Measurements from ENCODE around the gene SLC37A1. TPM values are rescaled to one million over a fixed set of nuclear protein-coding genes. Genes with fewer than 3 reads are reported as not detected.
"Not testable (repeated sequence)": the region's sequence is repeated elsewhere in the genome, so short reads cannot be mapped to it uniquely, and the experiment has no call there.

SLC37A1 gene
- 10 to 100 TPM; 12.7 to 13.3 TPM for total RNA-seq

DNA sequence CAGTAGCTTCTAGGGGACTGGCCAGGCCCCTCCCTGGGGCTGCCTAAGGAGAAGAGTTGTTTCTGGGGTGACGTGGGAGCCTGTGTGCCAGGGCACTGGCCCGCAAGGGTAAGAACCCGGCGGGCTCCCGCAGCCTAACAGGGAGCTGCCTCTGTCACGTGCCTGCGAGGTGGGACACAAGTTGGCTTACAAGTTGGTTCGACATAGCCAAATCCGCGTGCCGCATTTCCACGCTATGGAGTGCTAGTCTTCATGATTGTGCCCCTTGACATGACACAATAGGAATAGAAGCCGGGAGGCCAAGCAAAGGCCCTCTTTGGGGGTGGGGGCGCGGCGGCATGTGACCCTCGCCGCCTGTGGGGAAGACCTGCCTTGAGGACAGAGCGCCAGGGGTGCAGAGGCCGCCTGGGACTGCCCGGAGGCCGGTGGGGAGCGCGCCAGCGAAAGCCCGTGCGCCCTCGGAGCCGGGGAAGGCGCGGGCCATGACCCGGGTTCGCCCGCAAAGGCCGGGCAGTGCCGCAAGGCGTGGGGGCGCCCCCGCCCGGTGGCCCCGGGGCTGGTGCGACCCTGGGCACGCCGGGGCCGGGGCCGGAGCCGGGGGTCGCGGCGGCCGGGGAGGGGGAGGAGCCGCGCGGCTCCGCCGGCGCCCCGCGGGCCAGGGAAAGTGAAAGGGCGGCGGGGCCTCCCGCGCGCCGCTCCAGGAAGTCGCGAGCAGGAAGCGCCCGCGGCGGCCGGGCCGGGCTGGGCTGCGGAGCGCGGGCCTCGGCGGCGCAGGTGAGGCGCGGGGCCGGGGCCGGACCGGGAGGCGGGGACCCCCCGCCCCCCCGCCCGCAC is at the start of gene SLC37A1:
Gene SLC37A1 (plus strand): TSS at position 702 of the 834 bp plus-strand sequence. CDS start 4,603 bp downstream, outside the sequence.
- CTCF ChIA-PET: no interaction called here
- no peaks in the 10 kb centered on the region for H3K9me3 Mint-ChIP-seq

DNA sequence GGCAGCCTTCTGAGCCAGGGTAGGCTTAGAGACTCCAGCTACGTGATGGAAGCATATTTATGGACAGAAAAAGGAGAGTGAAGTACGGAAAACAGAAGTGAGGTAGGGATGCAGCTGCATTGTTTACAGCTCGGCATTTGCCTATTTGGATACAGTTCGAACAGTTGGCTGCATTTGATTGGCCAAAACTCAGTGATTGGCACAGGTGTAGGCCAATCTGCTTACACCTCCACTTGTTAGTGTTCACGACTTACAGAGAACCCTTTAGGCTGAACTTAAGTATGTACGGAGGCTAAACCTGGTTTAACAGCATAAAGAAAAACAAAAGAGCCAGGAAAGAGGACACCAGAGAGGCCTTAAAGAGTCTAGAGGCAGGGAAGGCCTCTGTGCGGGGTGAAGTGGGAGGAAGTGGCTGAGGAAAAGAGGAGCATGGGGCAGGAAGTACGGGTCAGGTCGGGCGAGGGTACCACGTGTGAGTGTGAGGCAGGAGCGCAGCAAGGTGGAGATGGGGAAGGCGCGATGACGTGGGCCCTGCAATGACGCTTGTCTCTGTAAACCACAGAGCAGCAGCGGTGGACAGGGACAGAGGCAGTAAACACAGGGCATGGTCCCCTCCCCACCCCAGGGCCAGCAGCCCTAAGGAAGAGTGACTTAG is 49.7 kb upstream of the SLC37A1 start:
- Mint-ChIP-seq H3K4me1 (peaks cover 56% of the 10 kb centered on the region), H3K36me3 (ENCODE audit: low read depth) (no peaks in the 10 kb centered on the region), H3K27me3 (no peaks in the 10 kb centered on the region), H3K9me3 (no peaks in the 10 kb centered on the region), H3K4me3 (no peak overlapping the region), H3K27ac (peak overlapping the region; percentile 82)
- POLR2A ChIA-PET: no interaction called here
- peak; percentile 79 for DNase-seq
- CTCF ChIA-PET: no interaction called here

More for the DNA sequence above, at the start of gene SLC37A1:
- peak; percentile 51 for DNase-seq
- Mint-ChIP-seq H3K27me3 (peaks cover 29% of the 10 kb centered on the region), H3K27ac (peak within 1 kb of the TSS; percentile 13), H3K4me3 (peak within 1 kb of the TSS; percentile 74), H3K36me3 (ENCODE audit: low read depth) (peaks cover 3% of the 10 kb centered on the region), H3K4me1 (peaks cover 13% of the 10 kb centered on the region)
- POLR2A ChIA-PET: interaction anchor here (0.6 to 2.8 kb wide), 4 partner anchors 12 to 107 kb away, joined by 3 to 27 read pairs (median 4); no protein-coding TSS in a partner anchor

DNA sequence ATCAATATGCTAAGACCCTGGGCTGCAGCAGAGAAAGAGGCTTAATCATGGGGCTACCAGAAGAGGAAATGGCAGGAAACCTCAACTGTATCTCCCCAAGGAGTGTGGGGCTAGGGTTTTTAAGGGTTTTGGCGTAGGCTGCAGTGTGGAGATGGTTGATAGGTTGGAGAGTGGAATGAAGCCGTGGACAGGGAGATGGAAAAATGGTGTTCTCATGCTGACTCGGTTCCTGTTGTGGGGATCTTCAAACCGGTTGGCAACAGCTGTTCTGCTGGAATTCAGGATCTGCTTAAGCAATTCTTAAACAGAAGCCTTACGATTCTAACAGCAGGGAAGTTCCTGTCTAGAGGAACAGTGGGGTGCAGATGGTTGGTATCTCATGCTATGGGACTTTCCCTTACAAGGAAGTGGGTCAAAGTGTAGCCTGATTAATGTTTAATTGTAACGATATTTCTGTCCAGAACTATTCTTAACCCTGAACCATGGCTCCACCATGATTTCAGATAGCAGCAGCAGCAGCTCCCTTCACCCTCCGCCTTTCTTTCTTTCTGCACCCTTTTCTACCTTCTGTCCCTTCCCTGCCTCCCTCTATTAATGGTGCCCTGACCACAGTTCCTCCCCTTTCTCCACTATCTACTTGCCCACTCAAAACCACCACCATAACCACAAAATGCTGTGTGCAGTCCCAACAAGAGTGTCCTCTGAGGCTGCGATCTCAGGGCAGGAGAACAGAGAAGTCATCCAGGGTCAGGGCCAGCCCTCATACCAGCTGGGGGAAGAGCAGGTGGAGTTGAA is 48.4 kb upstream of the SLC37A1 start:
- H3K36me3 Mint-ChIP-seq (ENCODE audit: low read depth): no peaks in the 10 kb centered on the region
- H3K4me3 Mint-ChIP-seq: no peak overlapping the region
- H3K27ac Mint-ChIP-seq: peak overlapping the region; percentile 18
- ChIA-PET CTCF (no interaction called here), POLR2A (no interaction called here)
- H3K9me3 Mint-ChIP-seq: no peaks in the 10 kb centered on the region
- DNase-seq: no peak
- no peaks in the 10 kb centered on the region for H3K27me3 Mint-ChIP-seq
- peaks cover 56% of the 10 kb centered on the region for H3K4me1 Mint-ChIP-seq

DNA sequence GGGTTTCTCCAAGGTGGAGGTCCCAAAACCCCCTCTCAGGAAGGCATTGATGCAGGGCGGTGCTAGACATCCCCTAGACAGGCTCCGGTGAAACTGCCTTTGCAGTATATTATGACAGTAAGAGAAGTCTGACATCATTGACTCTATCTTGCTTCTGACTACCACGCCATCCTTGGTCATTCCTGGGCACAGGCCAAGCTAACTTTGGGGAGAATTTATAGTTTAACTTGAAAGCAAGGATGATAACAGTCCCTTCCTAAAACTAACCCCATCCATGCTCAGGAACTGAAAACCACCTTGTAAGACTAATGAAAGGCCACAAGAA is 47.9 kb upstream of the SLC37A1 start:
- Mint-ChIP-seq H3K4me1 (peaks cover 54% of the 10 kb centered on the region), H3K27ac (no peak overlapping the region), H3K9me3 (no peaks in the 10 kb centered on the region), H3K27me3 (no peaks in the 10 kb centered on the region), H3K4me3 (no peak overlapping the region), H3K36me3 (ENCODE audit: low read depth) (no peaks in the 10 kb centered on the region)
- ChIA-PET CTCF (no interaction called here), POLR2A (no interaction called here)
- DNase-seq: no peak

DNA sequence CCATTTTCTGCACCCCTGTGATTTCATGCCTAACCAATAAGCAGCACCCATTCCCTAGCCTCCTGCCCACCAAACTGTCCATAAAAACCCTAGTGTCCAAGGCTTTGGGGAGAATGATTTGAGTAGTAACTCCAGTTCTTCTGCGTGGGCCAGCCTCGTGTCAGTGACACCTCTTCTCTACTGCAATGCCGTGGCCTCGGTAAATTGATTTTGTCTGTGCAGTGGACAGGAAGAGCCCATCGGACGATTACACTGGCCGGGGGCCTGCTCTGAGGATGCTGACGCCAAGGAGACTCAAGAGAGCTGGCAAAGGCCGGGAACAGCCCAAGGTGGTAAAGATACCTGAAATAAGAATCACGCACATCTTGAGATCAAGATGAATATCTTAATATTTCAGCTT is 47.0 kb upstream of the SLC37A1 start:
- DNase-seq: no peak
- H3K27ac Mint-ChIP-seq: no peak overlapping the region
- H3K4me3 Mint-ChIP-seq: no peak overlapping the region
- CTCF ChIA-PET: interaction anchor here (0.8 to 2.3 kb wide), 8 partner anchors 10 to 157 kb away, joined by 3 to 7 read pairs (median 4); partner anchors contain the start of gene RSPH1
- no peaks in the 10 kb centered on the region for H3K36me3 Mint-ChIP-seq (ENCODE audit: low read depth)
- no peaks in the 10 kb centered on the region for H3K27me3 Mint-ChIP-seq
- peaks cover 44% of the 10 kb centered on the region for H3K4me1 Mint-ChIP-seq
- POLR2A ChIA-PET: interaction anchor here (1.5 kb wide), 1 partner anchor 61 kb away, joined by 3 read pairs; no protein-coding TSS in a partner anchor
- no peaks in the 10 kb centered on the region for H3K9me3 Mint-ChIP-seq

DNA sequence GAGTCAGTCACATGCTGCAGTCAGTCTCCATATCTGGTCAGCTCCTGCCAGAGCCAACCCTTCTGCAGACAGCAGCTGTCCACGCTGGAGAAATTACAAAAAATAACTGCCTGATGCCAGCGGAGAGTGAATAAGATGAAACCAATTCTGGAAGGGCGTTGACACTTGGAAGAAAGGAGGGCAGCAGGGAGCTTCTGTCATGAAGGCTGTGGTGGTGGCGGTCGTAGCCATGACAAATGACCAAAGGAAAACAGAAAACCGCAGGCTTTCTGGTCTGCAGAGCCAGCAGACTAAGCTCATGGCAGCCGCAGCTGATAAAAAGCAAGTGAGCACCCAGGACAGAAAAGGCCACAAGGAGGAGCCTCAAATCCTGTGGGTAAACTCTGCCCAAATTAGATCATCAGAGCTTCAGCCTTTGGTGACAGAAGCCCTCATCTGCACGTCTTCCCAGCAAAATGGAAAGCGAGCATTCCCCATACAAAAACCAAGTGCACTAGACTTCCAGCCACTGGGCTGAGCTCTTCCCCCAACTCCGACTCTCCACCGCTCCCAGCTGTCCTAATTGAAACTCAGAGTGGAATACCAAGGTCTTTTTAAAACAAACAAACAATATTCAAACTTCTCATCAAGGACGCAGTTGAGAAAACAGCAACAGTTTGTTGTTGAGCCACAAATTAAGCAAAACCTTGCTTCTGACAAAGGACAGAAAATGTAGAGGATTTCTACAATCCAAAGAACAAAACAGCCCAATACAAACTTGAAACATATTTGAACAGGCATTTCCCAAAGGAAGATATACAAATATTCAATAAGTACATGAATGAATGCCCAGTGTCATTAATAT is 46.3 kb upstream of the SLC37A1 start:
- H3K9me3 Mint-ChIP-seq: no peaks in the 10 kb centered on the region
- DNase-seq: peak; percentile 28
- H3K4me1 Mint-ChIP-seq: peaks cover 39% of the 10 kb centered on the region
- ChIA-PET POLR2A (interaction anchor here (1.5 kb wide), 1 partner anchor 60 kb away, joined by 3 read pairs; no protein-coding TSS in a partner anchor), CTCF (interaction anchor here (0.8 to 2.3 kb wide), 9 partner anchors 11 to 158 kb away, joined by 3 to 7 read pairs (median 3); partner anchors contain the start of gene RSPH1)
- no peak overlapping the region for H3K4me3 Mint-ChIP-seq
- no peaks in the 10 kb centered on the region for H3K27me3 Mint-ChIP-seq
- H3K27ac Mint-ChIP-seq: no peak overlapping the region
- H3K36me3 Mint-ChIP-seq (ENCODE audit: low read depth): no peaks in the 10 kb centered on the region

DNA sequence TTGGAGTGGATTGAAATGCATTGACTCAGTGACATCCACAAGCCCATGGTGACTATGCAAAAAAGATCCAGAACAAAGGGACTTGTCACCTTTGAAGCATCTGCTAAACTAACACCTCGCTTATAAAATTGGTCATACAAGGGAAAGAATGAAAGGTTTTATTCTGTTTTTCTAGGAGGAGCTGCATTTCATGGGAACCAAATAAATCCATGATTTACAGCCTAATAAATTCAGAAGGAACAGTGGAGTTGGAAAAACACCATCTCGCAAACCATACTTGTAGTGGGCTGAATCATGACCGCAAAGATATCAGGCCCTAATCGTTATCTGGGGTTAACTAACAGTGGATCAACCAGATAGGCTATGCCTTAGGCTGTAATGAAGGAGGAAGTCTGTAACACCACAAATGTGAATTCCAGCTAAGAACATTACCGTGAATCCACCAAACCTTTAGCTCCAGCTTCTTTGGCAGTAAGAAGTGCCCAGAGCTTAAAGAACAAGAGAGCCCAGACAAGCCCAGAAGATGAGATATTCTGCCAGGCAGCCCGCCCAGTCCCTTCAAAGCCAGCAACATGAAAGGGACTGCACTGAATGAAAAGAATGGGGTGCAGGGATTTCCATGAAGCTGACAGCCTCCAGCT is 45.0 kb upstream of the SLC37A1 start:
- H3K4me1 Mint-ChIP-seq: peaks cover 30% of the 10 kb centered on the region
- POLR2A ChIA-PET: no interaction called here
- no peak for DNase-seq
- H3K36me3 Mint-ChIP-seq (ENCODE audit: low read depth): no peaks in the 10 kb centered on the region
- no peaks in the 10 kb centered on the region for H3K27me3 Mint-ChIP-seq
- no peak overlapping the region for H3K4me3 Mint-ChIP-seq
- CTCF ChIA-PET: interaction anchor here (1.5 to 2.3 kb wide), 3 partner anchors 60 to 159 kb away, joined by 3 to 7 read pairs (median 5); no protein-coding TSS in a partner anchor
- H3K9me3 Mint-ChIP-seq: no peaks in the 10 kb centered on the region
- no peak overlapping the region for H3K27ac Mint-ChIP-seq

DNA sequence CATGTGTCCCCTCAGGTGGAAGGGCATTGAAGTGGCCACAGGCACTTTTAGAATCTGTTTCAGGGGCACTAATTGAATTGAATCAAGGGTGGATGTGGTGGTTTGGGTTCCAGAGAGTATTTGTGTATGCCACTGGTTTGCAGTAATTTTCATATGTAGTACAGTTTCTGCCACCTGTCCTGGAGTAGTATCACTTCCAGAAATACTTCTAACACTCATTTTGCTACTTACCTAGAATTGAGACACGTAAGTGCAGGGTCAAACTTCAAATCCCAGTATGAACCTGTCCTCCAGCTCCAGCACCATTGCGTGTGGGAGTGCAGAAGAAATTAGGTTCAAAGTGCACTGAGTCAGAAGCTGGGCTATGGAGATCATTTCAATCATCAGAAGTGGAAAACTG is 44.4 kb upstream of the SLC37A1 start:
- POLR2A ChIA-PET: no interaction called here

DNA sequence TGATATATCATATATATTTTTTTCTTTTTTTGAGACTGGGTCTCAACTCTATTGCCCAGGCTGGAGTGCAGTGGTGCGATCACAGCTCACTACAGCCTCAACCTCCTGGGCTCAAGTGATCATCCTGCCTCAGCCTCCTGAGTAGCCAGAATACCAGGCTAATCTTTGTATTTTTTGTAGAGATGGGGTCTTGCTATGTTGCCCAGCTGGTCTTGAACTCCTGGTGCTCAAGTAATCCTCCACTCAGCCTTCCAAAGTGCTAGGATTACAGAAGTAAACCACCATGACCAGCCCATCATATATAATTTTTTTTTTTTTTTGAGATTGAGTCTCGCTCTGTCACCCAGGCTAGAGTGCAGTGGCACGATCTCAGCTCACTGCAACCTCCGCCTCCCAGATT is 43.9 kb upstream of the SLC37A1 start:
- POLR2A ChIA-PET; H3K27me3 Mint-ChIP-seq; H3K36me3 Mint-ChIP-seq (ENCODE audit: low read depth); H3K4me3 Mint-ChIP-seq; H3K9me3 Mint-ChIP-seq; CTCF ChIA-PET; H3K27ac Mint-ChIP-seq; DNase-seq: not testable (repeated sequence)
- H3K4me1 Mint-ChIP-seq: peaks cover 19% of the 10 kb centered on the region

More for the DNA sequence above, 44.4 kb upstream of the SLC37A1 start:
- DNase-seq: no peak
- no peaks in the 10 kb centered on the region for H3K9me3 Mint-ChIP-seq
- no peak overlapping the region for H3K4me3 Mint-ChIP-seq
- no peaks in the 10 kb centered on the region for H3K36me3 Mint-ChIP-seq (ENCODE audit: low read depth)
- H3K4me1 Mint-ChIP-seq: peaks cover 24% of the 10 kb centered on the region
- CTCF ChIA-PET: no interaction called here
- no peak overlapping the region for H3K27ac Mint-ChIP-seq
- peaks cover 2% of the 10 kb centered on the region for H3K27me3 Mint-ChIP-seq

DNA sequence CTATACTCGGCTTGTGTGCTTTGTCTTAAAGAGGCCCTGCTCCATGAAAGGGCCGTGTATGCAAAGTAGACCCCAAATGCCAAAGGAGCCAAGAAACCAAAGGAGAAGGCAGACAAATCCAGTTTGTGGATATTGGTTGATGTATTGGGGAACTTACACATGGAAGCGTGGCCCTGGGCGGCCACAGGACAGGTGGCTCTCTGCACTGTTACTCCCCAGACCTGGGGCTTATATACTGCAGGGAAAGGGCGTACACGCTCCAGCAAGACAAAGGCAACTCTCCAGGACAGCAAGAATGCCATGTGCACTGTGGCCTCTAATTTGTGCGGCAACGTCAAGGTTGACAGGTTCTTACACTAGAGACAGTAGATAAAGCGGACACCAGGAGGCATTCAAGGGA is 42.4 kb upstream of the SLC37A1 start:
- no peak for DNase-seq
- peaks cover 7% of the 10 kb centered on the region for H3K4me1 Mint-ChIP-seq

DNA sequence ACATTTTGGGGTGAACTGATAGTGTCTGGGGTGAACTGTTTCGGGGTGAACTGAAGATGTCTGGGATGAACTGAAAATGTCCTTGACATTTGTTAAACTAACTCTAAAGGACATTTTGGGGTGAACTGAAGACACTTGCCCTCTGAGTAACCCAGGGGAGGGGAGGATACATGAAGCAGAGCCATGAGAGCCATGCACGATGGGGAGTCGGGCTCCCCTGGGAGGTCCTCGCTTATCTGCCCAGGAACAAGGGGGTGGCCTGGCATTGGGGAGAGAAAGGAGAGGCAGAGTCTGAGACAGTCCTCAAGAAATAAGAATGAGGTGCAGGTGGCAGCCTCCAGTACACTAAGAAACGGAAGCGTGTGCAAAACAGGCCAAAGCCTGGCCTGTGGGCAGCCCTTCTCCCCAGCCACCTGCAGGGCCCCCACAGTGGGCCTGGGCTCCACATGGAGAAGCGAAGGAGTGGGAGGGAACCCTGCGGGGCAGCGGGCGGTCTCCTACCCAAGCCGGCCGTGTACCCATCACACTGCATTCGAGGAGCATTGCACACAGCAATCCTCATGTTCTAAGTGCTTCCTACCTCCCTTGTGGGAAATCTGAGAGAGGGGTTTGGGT is 41.8 kb upstream of the SLC37A1 start:
- ChIA-PET POLR2A (no interaction called here), CTCF (no interaction called here)
- DNase-seq: no peak
- Mint-ChIP-seq H3K4me3 (no peak overlapping the region), H3K27ac (no peak overlapping the region), H3K27me3 (peaks cover 5% of the 10 kb centered on the region), H3K9me3 (no peaks in the 10 kb centered on the region), H3K4me1 (peaks cover 7% of the 10 kb centered on the region), H3K36me3 (ENCODE audit: low read depth) (no peaks in the 10 kb centered on the region)

More for the DNA sequence above, 42.4 kb upstream of the SLC37A1 start:
- CTCF ChIA-PET: no interaction called here
- POLR2A ChIA-PET: no interaction called here
- Mint-ChIP-seq H3K9me3 (no peaks in the 10 kb centered on the region), H3K36me3 (ENCODE audit: low read depth) (no peaks in the 10 kb centered on the region), H3K27me3 (peaks cover 5% of the 10 kb centered on the region), H3K27ac (no peak overlapping the region), H3K4me3 (no peak overlapping the region)

DNA sequence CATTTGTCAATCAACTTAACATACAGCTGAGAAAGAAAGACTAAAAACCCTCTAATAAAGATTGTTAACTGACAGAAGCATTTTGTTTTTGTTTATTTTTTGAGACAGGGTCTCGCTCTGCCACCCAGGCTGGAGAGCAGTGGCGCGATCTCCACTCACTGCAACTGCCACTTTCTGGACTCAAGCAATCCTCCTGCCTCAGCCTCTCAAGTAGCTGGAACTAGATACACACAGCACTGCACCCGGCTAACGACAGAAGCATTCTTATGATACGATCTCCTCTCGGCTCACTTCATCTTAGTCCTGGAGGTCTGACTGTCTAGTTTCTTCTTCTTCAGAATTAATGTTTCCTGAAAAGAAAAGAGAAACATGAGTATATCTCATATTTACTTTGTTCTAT is 41.1 kb upstream of the SLC37A1 start:
- Mint-ChIP-seq H3K36me3 (ENCODE audit: low read depth) (no peaks in the 10 kb centered on the region), H3K4me1 (peaks cover 2% of the 10 kb centered on the region), H3K27ac (no peak overlapping the region), H3K9me3 (no peaks in the 10 kb centered on the region), H3K27me3 (peaks cover 5% of the 10 kb centered on the region), H3K4me3 (no peak overlapping the region)
- CTCF ChIA-PET: no interaction called here
- no peak for DNase-seq
- POLR2A ChIA-PET: no interaction called here
